Measurements from ENCODE around the gene LCLAT1.

The LCLAT1 gene

DNA sequence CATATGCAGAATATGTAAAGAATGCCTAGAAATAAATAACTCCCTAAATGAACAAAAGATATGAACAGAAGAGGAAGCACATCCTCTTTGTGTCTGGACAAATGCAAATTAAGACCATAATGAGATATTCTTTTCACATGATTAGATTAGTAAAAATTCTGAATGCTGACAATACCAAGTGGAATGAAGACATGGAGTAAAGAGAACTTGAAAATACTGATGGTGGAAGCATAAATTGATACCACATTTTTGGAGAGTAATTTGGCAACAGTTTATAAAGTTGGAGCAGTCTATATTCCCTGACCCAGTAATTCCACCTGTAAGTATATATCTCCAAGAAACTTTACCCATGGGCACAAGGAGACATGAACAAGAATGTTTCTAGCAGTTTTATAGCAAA lies 230.2 kb downstream of the LCLAT1 start:
- H3K27ac Mint-ChIP-seq (ENCODE audit: low read depth) = no peak overlapping the region
- H3K36me3 Mint-ChIP-seq (ENCODE audit: insufficient read depth) = no peaks in the 10 kb centered on the region
- ATAC-seq (replicated peaks; ENCODE audit: extremely low read depth, poor library complexity, severe bottlenecking) (no peak), DNase-seq (ENCODE audit: low spot score in 2 of 2) (no peak)
- peaks cover 29% of the 10 kb centered on the region for H3K27me3 Mint-ChIP-seq
- H3K9me3 Mint-ChIP-seq = no peaks in the 10 kb centered on the region
- H3K4me3 Mint-ChIP-seq = no peak overlapping the region
- no peaks in the 10 kb centered on the region for H3K4me1 Mint-ChIP-seq

DNA sequence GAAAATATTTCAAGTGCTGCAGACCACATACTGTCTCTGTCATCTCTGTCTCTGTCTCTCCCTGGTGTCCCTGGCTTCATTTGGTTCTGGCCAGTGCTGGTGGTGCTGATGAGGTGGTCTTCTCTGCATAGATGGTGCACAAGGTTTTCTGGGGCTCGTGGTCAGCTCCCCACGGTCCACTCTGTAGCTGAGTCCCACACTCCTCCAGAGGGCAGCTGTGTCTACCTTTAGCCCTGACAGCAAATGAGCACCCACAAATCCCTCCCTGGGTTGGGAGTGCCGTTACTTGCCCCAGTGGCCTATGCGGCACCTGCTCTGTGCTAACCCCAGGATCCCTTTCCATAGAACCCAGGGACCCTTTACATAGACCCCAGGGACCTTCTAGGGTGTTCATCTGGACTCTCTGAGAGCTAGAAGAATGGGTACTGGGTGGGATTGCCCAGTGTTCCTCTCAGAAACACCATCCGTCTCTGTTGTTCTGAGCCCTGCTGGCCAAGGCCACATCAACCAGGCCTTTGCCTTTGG lies 230.9 kb downstream of the LCLAT1 start:
- ATAC-seq (replicated peaks; ENCODE audit: extremely low read depth, poor library complexity, severe bottlenecking) (no peak), DNase-seq (ENCODE audit: low spot score in 2 of 2) (no peak)
- no peak overlapping the region for H3K4me3 Mint-ChIP-seq
- no peaks in the 10 kb centered on the region for H3K4me1 Mint-ChIP-seq
- H3K9me3 Mint-ChIP-seq = no peaks in the 10 kb centered on the region
- H3K36me3 Mint-ChIP-seq (ENCODE audit: insufficient read depth) = no peaks in the 10 kb centered on the region
- H3K27ac Mint-ChIP-seq (ENCODE audit: low read depth) = no peak overlapping the region
- H3K27me3 Mint-ChIP-seq = peaks cover 22% of the 10 kb centered on the region

DNA sequence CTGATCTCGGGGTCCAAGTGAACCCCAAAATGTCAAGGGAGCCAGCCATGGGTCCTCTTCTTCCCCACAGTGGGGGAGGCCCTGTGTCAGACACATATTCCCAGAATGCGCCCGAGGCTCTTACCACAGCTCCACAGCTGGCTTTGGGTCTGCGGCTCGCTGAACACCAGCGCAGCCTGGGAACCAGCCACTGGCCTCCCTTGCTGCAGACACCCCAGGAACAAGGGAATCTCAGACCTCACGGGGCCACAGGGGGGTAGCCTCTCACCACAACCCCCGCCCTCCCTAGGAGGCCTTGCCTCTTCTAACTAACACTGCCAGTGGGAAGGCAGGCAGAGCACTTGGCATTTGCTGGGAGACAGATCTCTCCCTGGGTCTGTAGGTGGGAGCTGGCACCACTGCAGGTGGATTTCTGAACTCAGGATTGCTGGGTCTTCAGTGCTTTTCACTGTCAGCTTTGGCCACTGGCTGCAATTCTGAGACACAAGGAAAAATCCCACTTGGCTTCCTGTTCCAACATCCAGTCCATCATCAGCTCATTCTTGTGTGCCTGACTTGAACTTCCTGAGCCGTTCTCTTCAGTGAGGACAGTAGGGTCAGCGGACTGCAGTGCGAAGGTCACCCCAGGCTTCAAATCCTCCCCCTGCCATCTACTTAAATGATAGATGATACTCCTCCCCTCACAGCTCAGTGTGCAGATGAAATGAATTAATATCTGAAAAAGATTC lies 231.5 kb downstream of the LCLAT1 start:
- Mint-ChIP-seq H3K27ac (ENCODE audit: low read depth) (no peak overlapping the region), H3K9me3 (no peaks in the 10 kb centered on the region), H3K36me3 (ENCODE audit: insufficient read depth) (no peaks in the 10 kb centered on the region), H3K4me3 (no peak overlapping the region), H3K4me1 (no peaks in the 10 kb centered on the region), H3K27me3 (peaks cover 16% of the 10 kb centered on the region)
- DNase-seq (ENCODE audit: low spot score in 2 of 2) (no peak), ATAC-seq (replicated peaks; ENCODE audit: extremely low read depth, poor library complexity, severe bottlenecking) (no peak)

DNA sequence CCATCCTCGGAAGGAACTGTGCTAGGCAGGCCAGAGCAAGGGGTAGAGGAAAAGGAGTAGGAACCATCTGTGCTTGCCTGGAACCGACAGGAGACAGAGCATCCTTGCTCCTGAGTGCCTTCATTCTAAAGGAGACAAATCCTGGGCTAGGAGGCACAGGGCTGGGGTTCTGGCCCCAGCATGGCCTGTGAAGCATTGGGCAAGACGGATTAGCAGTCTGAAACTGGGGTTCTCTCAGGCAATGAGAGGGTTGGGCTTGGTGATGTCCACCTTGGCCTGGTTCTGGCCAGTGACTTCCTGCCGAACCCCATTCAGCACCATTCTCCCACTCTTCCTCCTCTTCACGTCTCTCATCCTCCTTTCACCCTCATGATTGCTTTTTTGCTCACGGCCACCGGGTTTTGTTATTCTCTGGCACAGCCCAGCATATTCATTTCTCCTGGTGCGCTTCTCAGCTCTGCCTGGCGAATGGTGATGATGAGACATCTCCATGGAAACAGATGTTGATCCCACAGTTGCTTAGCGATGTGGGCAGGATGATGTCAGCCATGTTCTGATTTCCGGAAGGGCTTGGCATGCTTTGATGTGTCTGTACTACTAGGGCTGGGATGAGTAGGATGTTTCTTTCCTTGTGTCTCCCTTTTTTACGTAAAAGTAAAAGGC lies 232.5 kb downstream of the LCLAT1 start:
- Mint-ChIP-seq H3K9me3 (no peaks in the 10 kb centered on the region), H3K36me3 (ENCODE audit: insufficient read depth) (no peaks in the 10 kb centered on the region), H3K4me3 (no peak overlapping the region), H3K27ac (ENCODE audit: low read depth) (no peak overlapping the region), H3K27me3 (peaks cover 6% of the 10 kb centered on the region), H3K4me1 (no peaks in the 10 kb centered on the region)
- DNase-seq (ENCODE audit: low spot score in 2 of 2) (no peak), ATAC-seq (replicated peaks; ENCODE audit: extremely low read depth, poor library complexity, severe bottlenecking) (no peak)

DNA sequence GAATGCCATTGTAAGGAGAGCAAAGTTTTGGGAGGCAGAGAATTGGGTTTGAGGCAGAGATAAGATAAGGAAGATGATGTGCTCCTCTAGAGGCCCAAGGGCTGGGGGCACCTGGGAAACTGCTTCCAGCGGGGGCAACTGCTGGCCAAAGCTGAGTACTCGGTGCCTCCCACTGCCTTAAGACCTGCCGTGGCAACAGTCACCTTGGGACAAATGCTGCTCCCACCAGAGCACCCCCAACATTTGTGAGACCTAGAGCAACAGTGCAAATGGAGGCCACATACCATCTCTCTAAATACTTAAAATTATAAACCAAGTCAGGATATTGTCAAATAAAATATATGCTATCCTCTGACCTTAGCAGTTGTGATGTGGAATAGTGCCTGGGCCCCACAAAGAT lies 233.1 kb downstream of the LCLAT1 start:
- Mint-ChIP-seq H3K4me3 (no peak overlapping the region), H3K27ac (ENCODE audit: low read depth) (no peak overlapping the region), H3K36me3 (ENCODE audit: insufficient read depth) (no peaks in the 10 kb centered on the region), H3K27me3 (peaks cover under 1% of the 10 kb centered on the region), H3K4me1 (no peaks in the 10 kb centered on the region), H3K9me3 (no peaks in the 10 kb centered on the region)
- DNase-seq (ENCODE audit: low spot score in 2 of 2) (no peak), ATAC-seq (replicated peaks; ENCODE audit: extremely low read depth, poor library complexity, severe bottlenecking) (no peak)

DNA sequence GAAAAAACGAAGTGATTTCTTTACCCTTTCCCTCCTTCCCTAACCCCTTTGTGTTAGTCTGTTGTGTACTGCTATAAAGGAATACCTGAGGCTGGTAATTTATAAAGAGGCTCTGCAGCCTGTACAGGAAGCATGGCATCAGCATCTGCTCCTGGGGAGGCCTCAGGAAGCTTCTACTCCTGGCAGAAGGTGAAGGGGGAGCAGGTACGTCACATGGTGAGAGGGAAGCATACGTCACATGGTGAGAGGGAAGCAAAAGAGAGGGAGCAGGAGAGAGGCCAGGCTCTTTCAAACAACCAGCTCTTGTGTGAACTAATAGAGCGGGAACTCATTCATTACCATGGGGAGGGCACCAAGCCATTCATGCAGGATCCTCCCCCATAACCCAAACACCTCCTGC lies 234.0 kb downstream of the LCLAT1 start:
- no peaks in the 10 kb centered on the region for H3K9me3 Mint-ChIP-seq
- ATAC-seq (replicated peaks; ENCODE audit: extremely low read depth, poor library complexity, severe bottlenecking) = no peak
- H3K27me3 Mint-ChIP-seq = no peaks in the 10 kb centered on the region
- DNase-seq (ENCODE audit: low spot score in 2 of 2) = no peak
- no peak overlapping the region for H3K4me3 Mint-ChIP-seq
- H3K36me3 Mint-ChIP-seq (ENCODE audit: insufficient read depth) = no peaks in the 10 kb centered on the region
- H3K27ac Mint-ChIP-seq (ENCODE audit: low read depth) = no peak overlapping the region
- no peaks in the 10 kb centered on the region for H3K4me1 Mint-ChIP-seq

DNA sequence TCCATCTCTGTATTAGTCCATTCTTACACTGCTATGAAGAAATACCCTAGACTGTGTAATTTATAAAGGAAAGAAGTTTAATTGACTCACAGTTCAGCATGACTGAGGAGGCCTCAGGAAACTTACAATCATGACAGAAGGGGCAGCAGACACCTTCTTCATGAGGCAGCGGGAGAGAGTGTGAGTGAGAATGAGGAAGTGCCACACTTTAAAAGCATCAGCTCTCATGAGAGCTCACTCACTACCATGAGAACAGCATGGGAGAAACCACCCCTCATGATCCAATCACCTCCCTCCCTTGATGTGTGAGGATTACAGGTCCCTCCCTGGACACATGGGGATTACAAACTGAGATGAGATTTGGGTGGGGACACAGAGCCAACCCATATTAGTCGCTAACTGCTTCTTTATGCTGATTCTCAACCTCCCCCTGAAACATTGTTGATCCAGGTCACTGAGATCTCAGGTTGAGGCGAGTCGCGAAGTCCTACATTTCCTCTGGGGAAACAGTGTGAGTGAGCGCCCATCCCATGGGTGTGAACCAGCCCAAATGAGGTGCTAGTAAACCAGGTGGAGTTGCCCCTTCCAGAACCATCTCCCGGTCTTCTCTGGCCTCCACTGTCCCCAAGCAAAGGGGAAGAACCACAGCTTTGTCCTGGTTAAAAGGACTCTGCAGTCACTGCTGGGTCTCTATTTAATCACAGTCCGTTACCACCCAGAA lies 236.3 kb downstream of the LCLAT1 start:
- Mint-ChIP-seq H3K4me1 (no peaks in the 10 kb centered on the region), H3K27me3 (no peaks in the 10 kb centered on the region), H3K27ac (ENCODE audit: low read depth) (no peak overlapping the region), H3K9me3 (no peaks in the 10 kb centered on the region), H3K36me3 (ENCODE audit: insufficient read depth) (no peaks in the 10 kb centered on the region), H3K4me3 (no peak overlapping the region)
- no peak for DNase-seq (ENCODE audit: low spot score in 2 of 2)
- no peak for ATAC-seq (replicated peaks; ENCODE audit: extremely low read depth, poor library complexity, severe bottlenecking)

DNA sequence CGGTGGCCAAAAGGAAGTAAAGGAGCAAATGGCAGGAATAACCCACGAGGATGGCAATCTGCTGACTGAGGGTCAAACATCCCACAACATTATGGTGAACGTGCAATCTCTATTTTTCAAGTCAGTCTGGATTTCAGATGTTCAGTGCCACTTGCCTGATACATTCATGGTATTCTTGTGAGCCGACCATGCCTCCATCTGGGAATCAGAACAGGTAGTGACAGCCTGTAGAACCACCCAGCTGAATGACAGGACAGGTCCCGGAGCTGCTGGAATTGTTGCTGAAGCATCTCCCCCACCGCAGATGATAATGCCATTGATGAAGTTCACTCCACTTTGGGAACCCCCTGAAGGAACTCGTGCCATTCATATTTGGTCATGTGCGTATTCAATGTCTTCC lies 237.0 kb downstream of the LCLAT1 start:
- DNase-seq (ENCODE audit: low spot score in 2 of 2) = no peak
- no peak for ATAC-seq (replicated peaks; ENCODE audit: extremely low read depth, poor library complexity, severe bottlenecking)
- Mint-ChIP-seq H3K27ac (ENCODE audit: low read depth) (no peak overlapping the region), H3K27me3 (no peaks in the 10 kb centered on the region), H3K4me1 (no peaks in the 10 kb centered on the region), H3K9me3 (no peaks in the 10 kb centered on the region), H3K4me3 (no peak overlapping the region), H3K36me3 (ENCODE audit: insufficient read depth) (no peaks in the 10 kb centered on the region)

DNA sequence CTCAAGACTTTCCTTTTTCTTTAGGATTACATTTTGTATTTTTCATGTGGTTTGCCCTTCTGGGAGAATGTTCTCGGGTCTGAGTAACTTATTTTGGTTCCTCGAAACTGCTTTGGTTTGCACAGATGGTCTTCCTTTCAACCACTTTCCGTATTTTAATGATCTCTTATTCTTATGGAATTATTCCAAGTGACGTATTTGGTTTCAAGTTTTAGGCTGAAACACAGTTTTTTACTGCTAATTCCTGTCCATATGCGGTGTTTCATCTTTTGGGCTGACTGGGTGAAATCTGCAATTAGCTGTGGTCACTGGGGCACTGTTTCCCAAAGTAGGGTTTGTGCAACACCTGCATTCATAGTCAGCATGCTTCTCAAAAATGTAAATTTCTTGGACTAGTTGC lies 237.5 kb downstream of the LCLAT1 start:
- Mint-ChIP-seq H3K36me3 (ENCODE audit: insufficient read depth) (no peaks in the 10 kb centered on the region), H3K27me3 (no peaks in the 10 kb centered on the region), H3K4me1 (no peaks in the 10 kb centered on the region), H3K27ac (ENCODE audit: low read depth) (no peak overlapping the region), H3K4me3 (no peak overlapping the region), H3K9me3 (no peaks in the 10 kb centered on the region)
- ATAC-seq (replicated peaks; ENCODE audit: extremely low read depth, poor library complexity, severe bottlenecking) (no peak), DNase-seq (ENCODE audit: low spot score in 2 of 2) (no peak)

DNA sequence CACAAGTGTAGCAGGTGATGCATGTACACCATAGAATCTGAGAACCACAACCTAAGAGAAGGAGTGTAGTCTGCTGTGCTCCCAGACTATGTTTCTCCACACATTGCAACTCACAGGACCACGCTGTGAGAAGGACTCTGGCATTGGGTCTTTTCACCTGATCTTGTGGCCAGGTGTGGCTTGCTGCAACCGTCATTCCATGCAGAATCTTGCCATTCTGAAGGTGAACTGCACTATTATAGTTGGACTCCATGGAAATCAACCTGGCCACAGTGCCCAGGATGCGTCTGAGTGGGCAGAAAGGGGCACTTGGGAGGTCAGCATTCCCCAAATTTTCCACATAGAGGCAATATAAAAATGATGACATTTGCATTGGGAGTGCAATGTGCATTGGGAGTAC lies 237.9 kb downstream of the LCLAT1 start:
- H3K27ac Mint-ChIP-seq (ENCODE audit: low read depth) = no peak overlapping the region
- DNase-seq (ENCODE audit: low spot score in 2 of 2) (no peak), ATAC-seq (replicated peaks; ENCODE audit: extremely low read depth, poor library complexity, severe bottlenecking) (no peak)
- H3K27me3 Mint-ChIP-seq = no peaks in the 10 kb centered on the region
- no peaks in the 10 kb centered on the region for H3K4me1 Mint-ChIP-seq
- H3K4me3 Mint-ChIP-seq = no peak overlapping the region
- no peaks in the 10 kb centered on the region for H3K9me3 Mint-ChIP-seq
- no peaks in the 10 kb centered on the region for H3K36me3 Mint-ChIP-seq (ENCODE audit: insufficient read depth)

DNA sequence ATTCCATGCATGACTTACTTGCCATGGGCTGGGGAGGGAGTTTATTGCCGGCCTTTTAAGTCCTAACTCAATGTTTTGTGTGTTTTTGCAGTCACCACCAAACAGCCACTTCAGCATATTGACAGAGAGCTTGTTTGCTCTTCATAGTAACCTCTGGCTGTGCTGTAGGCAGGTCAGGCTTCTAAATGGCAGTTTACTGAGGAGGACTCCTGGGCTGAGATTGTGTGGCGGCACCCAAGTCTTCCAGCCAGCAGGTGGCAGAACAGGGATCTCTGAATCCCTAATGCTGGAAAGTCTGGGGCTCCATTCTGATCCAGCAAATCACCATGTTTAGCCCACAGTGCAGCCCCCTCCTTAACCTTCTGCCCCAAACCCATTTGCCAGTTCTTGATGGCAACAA lies 239.0 kb downstream of the LCLAT1 start:
- Mint-ChIP-seq H3K27ac (ENCODE audit: low read depth) (no peak overlapping the region), H3K9me3 (no peaks in the 10 kb centered on the region), H3K4me1 (no peaks in the 10 kb centered on the region), H3K36me3 (ENCODE audit: insufficient read depth) (no peaks in the 10 kb centered on the region), H3K27me3 (no peaks in the 10 kb centered on the region), H3K4me3 (no peak overlapping the region)
- ATAC-seq (replicated peaks; ENCODE audit: extremely low read depth, poor library complexity, severe bottlenecking) = no peak
- DNase-seq (ENCODE audit: low spot score in 2 of 2) = no peak

DNA sequence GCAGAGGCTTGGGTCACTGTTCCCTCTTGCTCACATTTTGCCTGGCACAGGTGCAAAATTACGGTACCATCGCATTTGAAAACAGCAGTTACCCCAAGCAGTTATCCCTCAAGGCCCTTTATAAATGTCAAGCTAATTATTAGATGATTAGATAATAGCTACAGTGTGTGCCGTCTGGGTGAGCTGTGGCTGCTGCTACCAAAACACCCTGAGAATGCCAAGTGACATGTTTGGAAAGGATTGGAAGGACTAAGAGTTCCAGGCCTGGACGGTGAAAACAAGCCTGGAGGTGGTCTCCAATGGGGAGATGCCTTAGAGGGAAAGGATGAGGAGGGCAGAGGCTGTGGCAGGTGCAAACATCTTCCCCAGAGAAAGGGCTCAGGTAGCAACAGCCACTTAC lies 239.6 kb downstream of the LCLAT1 start:
- Mint-ChIP-seq H3K36me3 (ENCODE audit: insufficient read depth) (no peaks in the 10 kb centered on the region), H3K4me3 (no peak overlapping the region), H3K4me1 (no peaks in the 10 kb centered on the region), H3K27ac (ENCODE audit: low read depth) (no peak overlapping the region), H3K9me3 (no peaks in the 10 kb centered on the region), H3K27me3 (no peaks in the 10 kb centered on the region)
- no peak for ATAC-seq (replicated peaks; ENCODE audit: extremely low read depth, poor library complexity, severe bottlenecking)
- DNase-seq (ENCODE audit: low spot score in 2 of 2) = no peak

DNA sequence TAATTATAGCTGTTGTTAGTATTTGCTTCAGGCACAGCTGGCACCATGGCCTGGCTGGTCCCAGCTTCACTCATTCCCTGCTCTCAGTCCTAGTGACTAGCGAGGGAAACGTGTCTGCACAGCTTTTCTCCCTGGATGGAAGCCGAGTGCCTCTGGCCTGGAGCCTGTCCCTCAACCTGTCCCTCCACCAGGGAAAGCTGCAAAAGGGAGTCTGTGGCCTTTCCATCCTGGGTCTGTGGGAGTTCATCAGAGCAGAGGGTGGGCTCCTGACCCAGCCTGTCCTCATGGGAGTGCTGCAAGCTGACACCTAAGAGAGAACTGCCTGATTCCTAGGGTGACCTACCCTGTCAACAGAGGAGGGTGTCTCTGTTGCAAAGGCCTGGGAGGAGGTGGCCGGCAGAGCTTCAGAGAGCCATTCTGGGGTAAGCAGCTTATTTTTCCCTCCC lies 241.9 kb downstream of the LCLAT1 start:
- no peak overlapping the region for H3K27ac Mint-ChIP-seq (ENCODE audit: low read depth)
- no peaks in the 10 kb centered on the region for H3K36me3 Mint-ChIP-seq (ENCODE audit: insufficient read depth)
- no peaks in the 10 kb centered on the region for H3K9me3 Mint-ChIP-seq
- H3K4me1 Mint-ChIP-seq = no peaks in the 10 kb centered on the region
- no peak overlapping the region for H3K4me3 Mint-ChIP-seq
- H3K27me3 Mint-ChIP-seq = no peaks in the 10 kb centered on the region
- ATAC-seq (replicated peaks; ENCODE audit: extremely low read depth, poor library complexity, severe bottlenecking) (no peak), DNase-seq (ENCODE audit: low spot score in 2 of 2) (no peak)
